Measurements from ENCODE around the gene NPHP4. TPM values are rescaled to one million over a fixed set of nuclear protein-coding genes. Genes with fewer than 3 reads are reported as not detected.

NPHP4 gene
- total RNA-seq, 1 donor = 6.5 TPM

DNA sequence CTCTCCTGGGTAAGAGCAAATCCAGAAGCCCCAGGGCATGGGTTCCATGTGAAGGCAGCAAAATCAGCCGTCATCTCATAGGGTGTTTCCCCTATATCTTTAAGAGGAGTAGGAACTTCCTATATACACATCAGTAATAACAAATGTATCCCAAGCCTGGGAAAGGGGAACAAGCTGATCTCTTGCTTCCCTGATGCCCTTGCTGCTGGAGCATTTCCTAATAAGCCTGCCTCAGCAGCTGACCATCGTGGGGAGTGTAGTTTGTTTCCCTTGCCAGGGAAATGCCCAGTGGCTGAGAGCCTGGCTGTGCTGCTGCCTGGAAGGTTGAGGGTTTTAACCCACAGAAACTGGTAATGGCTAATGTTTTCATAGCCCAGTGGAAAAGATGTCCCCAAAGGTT lies 177.0 kb downstream of the NPHP4 start:
- TF ChIP-seq, protein P1, sequence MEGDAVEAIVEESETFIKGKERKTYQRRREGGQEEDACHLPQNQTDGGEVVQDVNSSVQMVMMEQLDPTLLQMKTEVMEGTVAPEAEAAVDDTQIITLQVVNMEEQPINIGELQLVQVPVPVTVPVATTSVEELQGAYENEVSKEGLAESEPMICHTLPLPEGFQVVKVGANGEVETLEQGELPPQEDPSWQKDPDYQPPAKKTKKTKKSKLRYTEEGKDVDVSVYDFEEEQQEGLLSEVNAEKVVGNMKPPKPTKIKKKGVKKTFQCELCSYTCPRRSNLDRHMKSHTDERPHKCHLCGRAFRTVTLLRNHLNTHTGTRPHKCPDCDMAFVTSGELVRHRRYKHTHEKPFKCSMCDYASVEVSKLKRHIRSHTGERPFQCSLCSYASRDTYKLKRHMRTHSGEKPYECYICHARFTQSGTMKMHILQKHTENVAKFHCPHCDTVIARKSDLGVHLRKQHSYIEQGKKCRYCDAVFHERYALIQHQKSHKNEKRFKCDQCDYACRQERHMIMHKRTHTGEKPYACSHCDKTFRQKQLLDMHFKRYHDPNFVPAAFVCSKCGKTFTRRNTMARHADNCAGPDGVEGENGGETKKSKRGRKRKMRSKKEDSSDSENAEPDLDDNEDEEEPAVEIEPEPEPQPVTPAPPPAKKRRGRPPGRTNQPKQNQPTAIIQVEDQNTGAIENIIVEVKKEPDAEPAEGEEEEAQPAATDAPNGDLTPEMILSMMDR (IDR thresholded peaks at IDR 0.05; ENCODE audit: insufficient read depth, low read depth, low read length) = no peak
- no peak overlapping the region for H3K4me3 ChIP-seq (ENCODE audit: low read depth, low read length)
- no peak for DNase-seq (ENCODE audit: low read depth)

DNA sequence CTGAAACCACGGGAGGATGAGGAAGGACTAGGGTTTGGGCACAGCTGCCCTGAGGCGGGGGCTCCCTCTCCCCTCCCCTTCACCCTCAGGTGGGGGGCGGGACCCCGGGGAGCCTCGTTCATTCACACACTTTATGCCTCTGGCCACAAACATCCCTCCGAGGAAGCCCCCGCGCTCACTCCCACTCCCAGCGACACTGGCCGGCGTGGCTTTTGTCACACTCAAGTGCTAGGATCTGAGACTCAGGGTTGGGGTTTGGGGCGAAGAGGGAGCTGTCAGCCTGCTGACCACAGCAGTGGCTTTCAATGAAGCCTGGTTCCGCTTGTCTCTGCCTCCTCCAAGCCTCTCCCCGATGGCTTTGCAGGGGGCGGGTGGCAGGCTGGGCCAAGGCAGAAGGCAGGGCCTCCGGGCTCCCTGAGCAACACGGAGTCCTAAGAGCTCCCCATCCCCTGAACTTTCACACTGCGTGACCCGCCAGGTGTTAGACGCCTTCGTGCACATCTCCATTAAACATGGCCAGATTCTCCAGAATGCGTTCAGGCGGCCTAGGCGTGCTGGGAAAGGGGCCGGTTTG lies 178.1 kb downstream of the NPHP4 start:
- no peak for DNase-seq (ENCODE audit: low read depth)
- H3K4me3 ChIP-seq (ENCODE audit: low read depth, low read length) = no peak overlapping the region
- TF ChIP-seq, protein P1 (IDR thresholded peaks at IDR 0.05; ENCODE audit: insufficient read depth, low read depth, low read length) = no peak

DNA sequence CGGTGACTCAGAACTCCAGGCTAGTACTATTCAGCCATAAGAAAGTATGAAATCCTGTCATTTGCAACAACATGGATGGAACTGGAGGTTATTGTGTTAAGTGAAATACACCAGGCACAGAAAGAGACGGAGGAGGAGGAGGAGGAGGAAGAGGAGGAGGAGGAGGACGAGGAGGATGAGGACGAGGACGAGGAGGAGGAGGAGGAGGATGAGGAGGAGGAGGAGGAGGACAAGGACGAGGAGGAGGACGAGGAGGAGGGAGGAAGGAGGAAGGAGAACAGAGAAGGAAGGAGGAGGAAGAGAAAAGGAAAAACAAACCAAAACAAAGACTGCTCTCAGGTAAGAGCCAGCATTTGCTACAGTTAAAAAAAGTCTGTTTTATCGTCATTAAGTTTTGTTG lies 178.7 kb downstream of the NPHP4 start:
- TF ChIP-seq, protein P1 (IDR thresholded peaks at IDR 0.05; ENCODE audit: insufficient read depth, low read depth, low read length) = no peak
- DNase-seq (ENCODE audit: low read depth) = no peak
- no peak overlapping the region for H3K4me3 ChIP-seq (ENCODE audit: low read depth, low read length)

Small RNA genes lying within 50 kb of the gene (small RNA-seq; reads per million reads assigned to genes)
- gene MIR4689 = not detected

Other genes with a start within 250 kb of the NPHP4 start
- 2.6 and 3.5 TPM in 2 replicates for gene KCNAB2, start 53.5 kb upstream of the NPHP4 start, total RNA-seq
- under 0.01 TPM in 2 replicates for gene CHD5, start 187.9 kb upstream of the NPHP4 start, total RNA-seq
- 80.5 and 97.6 TPM in 2 replicates for gene RPL22, start 207.2 kb upstream of the NPHP4 start, total RNA-seq
- 27.7 and 110 TPM in 2 replicates for gene RNF207, start 213.7 kb upstream of the NPHP4 start, total RNA-seq
- 64.1 and 99.7 TPM in 2 replicates for gene ICMT, start 243.5 kb upstream of the NPHP4 start, total RNA-seq

All from fibroblast of villous mesenchyme (primary cell).